ENCODE results near the gene RBFOX1.

GRCh38 chr16:7581175-7581574 is 248.5 kb downstream of the RBFOX1 start:
- TF ChIP-seq CTCF (IDR thresholded peaks at IDR 0.05) (no peak), POLR2A (IDR thresholded peaks at IDR 0.05) (no peak), POLR2AphosphoS5 (IDR thresholded peaks at IDR 0.05) (no peak)
